ENCODE measurements around the gene DCLK1. TPM values are rescaled to one million over a fixed set of nuclear protein-coding genes. Genes with fewer than 3 reads are reported as not detected.

DCLK1 gene
- total RNA-seq, 1 donor from 2014 or later = 9.1 TPM

GRCh38 chr13:35771898-35772297 is 359.3 kb downstream of the DCLK1 start:
- Mint-ChIP-seq H3K27ac (ENCODE audit: unreplicated experiment) (peak overlapping the region; percentile 56), H3K27me3 (ENCODE audit: unreplicated experiment) (no peaks in the 10 kb centered on the region), H3K36me3 (ENCODE audit: unreplicated experiment) (no peaks in the 10 kb centered on the region), H3K4me3 (ENCODE audit: unreplicated experiment) (no peak overlapping the region), H3K9me3 (ENCODE audit: unreplicated experiment) (no peaks in the 10 kb centered on the region), H3K4me1 (ENCODE audit: unreplicated experiment) (peaks cover 71% of the 10 kb centered on the region)
- DNase-seq (ENCODE audit: extremely low spot score, unreplicated experiment) = no peak
- TF ChIP-seq, protein P1, sequence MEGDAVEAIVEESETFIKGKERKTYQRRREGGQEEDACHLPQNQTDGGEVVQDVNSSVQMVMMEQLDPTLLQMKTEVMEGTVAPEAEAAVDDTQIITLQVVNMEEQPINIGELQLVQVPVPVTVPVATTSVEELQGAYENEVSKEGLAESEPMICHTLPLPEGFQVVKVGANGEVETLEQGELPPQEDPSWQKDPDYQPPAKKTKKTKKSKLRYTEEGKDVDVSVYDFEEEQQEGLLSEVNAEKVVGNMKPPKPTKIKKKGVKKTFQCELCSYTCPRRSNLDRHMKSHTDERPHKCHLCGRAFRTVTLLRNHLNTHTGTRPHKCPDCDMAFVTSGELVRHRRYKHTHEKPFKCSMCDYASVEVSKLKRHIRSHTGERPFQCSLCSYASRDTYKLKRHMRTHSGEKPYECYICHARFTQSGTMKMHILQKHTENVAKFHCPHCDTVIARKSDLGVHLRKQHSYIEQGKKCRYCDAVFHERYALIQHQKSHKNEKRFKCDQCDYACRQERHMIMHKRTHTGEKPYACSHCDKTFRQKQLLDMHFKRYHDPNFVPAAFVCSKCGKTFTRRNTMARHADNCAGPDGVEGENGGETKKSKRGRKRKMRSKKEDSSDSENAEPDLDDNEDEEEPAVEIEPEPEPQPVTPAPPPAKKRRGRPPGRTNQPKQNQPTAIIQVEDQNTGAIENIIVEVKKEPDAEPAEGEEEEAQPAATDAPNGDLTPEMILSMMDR (IDR thresholded peaks at IDR 0.05) = no peak

DNA sequence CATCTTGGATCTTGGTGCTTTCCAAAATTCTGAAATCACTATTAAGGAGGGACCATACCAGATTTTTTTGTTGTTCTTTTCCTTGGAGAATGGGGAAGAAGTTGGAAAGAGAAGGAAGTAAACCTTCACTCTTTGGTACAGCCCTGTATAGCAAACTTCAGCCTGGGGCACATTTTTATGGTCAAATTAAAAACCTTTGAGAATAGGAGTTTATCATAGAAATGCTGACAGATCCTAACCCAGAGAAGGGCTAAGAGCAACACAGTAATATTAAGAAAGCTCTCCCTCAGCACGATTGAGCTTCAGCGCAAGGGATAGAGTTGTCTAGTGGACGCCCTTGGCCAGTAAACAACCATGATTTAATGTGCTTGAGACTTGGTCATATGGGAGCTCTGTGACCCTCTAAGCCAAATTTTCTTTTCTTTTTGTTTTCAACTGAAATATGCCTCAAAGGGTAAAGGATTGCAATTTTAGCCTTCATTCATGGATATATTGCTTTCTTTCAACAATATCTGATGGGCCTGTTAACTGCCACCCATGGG is 360.4 kb downstream of the DCLK1 start:
- Mint-ChIP-seq H3K4me3 (ENCODE audit: unreplicated experiment) (no peak overlapping the region), H3K27me3 (ENCODE audit: unreplicated experiment) (no peaks in the 10 kb centered on the region), H3K4me1 (ENCODE audit: unreplicated experiment) (peaks cover 61% of the 10 kb centered on the region), H3K9me3 (ENCODE audit: unreplicated experiment) (no peaks in the 10 kb centered on the region), H3K36me3 (ENCODE audit: unreplicated experiment) (no peaks in the 10 kb centered on the region), H3K27ac (ENCODE audit: unreplicated experiment) (peak overlapping the region; percentile 56)
- TF ChIP-seq, protein P1 (IDR thresholded peaks at IDR 0.05) = no peak
- no peak for DNase-seq (ENCODE audit: extremely low spot score, unreplicated experiment)

GRCh38 chr13:35769812-35770211 is 361.4 kb downstream of the DCLK1 start:
- DNase-seq (ENCODE audit: extremely low spot score, unreplicated experiment) = no peak
- H3K36me3 Mint-ChIP-seq (ENCODE audit: unreplicated experiment) = no peaks in the 10 kb centered on the region
- H3K27ac Mint-ChIP-seq (ENCODE audit: unreplicated experiment) = no peak overlapping the region
- peaks cover 55% of the 10 kb centered on the region for H3K4me1 Mint-ChIP-seq (ENCODE audit: unreplicated experiment)
- TF ChIP-seq, protein P1 (IDR thresholded peaks at IDR 0.05) = no peak
- H3K9me3 Mint-ChIP-seq (ENCODE audit: unreplicated experiment) = no peaks in the 10 kb centered on the region
- no peaks in the 10 kb centered on the region for H3K27me3 Mint-ChIP-seq (ENCODE audit: unreplicated experiment)
- H3K4me3 Mint-ChIP-seq (ENCODE audit: unreplicated experiment) = no peak overlapping the region

GRCh38 chr13:35768551-35768950 is 362.6 kb downstream of the DCLK1 start:
- Mint-ChIP-seq H3K4me3 (ENCODE audit: unreplicated experiment) (no peak overlapping the region), H3K27ac (ENCODE audit: unreplicated experiment) (peak overlapping the region; percentile 28), H3K9me3 (ENCODE audit: unreplicated experiment) (no peaks in the 10 kb centered on the region), H3K36me3 (ENCODE audit: unreplicated experiment) (no peaks in the 10 kb centered on the region), H3K4me1 (ENCODE audit: unreplicated experiment) (peaks cover 55% of the 10 kb centered on the region), H3K27me3 (ENCODE audit: unreplicated experiment) (no peaks in the 10 kb centered on the region)
- DNase-seq (ENCODE audit: extremely low spot score, unreplicated experiment) = no peak
- TF ChIP-seq, protein P1 (IDR thresholded peaks at IDR 0.05) = no peak

DNA sequence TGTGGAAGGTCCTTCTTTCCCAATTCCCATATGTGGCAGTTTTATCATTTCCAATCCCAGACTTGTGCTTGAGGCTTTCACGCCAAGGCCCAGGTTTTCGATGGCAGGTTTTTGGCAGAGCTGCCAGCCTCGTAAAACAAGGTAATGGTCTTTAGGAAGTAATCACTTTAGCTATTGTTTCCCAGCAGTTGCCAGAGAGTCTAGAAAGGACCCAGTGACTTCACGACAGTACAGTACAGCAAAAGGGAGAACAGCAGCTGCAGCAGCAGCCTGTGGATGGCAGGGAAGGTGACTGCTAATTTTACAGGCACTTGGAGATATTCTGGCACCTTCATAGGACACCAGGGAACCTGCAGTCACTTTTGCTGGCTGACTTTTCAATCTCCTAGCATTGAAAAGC is 363.1 kb downstream of the DCLK1 start:
- no peak for DNase-seq (ENCODE audit: extremely low spot score, unreplicated experiment)
- Mint-ChIP-seq H3K4me3 (ENCODE audit: unreplicated experiment) (no peak overlapping the region), H3K4me1 (ENCODE audit: unreplicated experiment) (peaks cover 50% of the 10 kb centered on the region), H3K36me3 (ENCODE audit: unreplicated experiment) (no peaks in the 10 kb centered on the region), H3K27ac (ENCODE audit: unreplicated experiment) (no peak overlapping the region), H3K27me3 (ENCODE audit: unreplicated experiment) (no peaks in the 10 kb centered on the region), H3K9me3 (ENCODE audit: unreplicated experiment) (no peaks in the 10 kb centered on the region)
- TF ChIP-seq, protein P1 (IDR thresholded peaks at IDR 0.05) = no peak
